Measurements from ENCODE around the gene MPRIP. TPM values are rescaled to one million over a fixed set of nuclear protein-coding genes. Genes with fewer than 3 reads are reported as not detected.
"Not testable (repeated sequence)": the region's sequence is repeated elsewhere in the genome, so short reads cannot be mapped to it uniquely, and the experiment has no call there.

Gene MPRIP
- polyA plus RNA-seq, 1 donor from 2014 or later: 47.3 TPM

- H3K9ac ChIP-seq (ENCODE audit: low read length); H2AFZ ChIP-seq (ENCODE audit: low read depth, low read length); H3K9me3 ChIP-seq (ENCODE audit: low read length); H3K79me2 ChIP-seq (replicated peaks; ENCODE audit: insufficient read depth, low read length); H3K4me2 ChIP-seq (ENCODE audit: low read length); H3K27ac ChIP-seq (ENCODE audit: low read length); H3K36me3 ChIP-seq (ENCODE audit: insufficient read depth, low read length); H3K4me3 ChIP-seq (ENCODE audit: low read length); H3K27me3 ChIP-seq (ENCODE audit: insufficient read depth, low read depth, low read length); H3K9me2 ChIP-seq (ENCODE audit: insufficient read depth, low read length); H3F3A ChIP-seq (ENCODE audit: insufficient read depth, low read length, poor library complexity, severe bottlenecking); H4K20me1 ChIP-seq (ENCODE audit: insufficient read depth): not testable (repeated sequence)
Observed at GRCh38 chr17:17002731-17003715, 39.2 kb upstream of the MPRIP start.

DNA sequence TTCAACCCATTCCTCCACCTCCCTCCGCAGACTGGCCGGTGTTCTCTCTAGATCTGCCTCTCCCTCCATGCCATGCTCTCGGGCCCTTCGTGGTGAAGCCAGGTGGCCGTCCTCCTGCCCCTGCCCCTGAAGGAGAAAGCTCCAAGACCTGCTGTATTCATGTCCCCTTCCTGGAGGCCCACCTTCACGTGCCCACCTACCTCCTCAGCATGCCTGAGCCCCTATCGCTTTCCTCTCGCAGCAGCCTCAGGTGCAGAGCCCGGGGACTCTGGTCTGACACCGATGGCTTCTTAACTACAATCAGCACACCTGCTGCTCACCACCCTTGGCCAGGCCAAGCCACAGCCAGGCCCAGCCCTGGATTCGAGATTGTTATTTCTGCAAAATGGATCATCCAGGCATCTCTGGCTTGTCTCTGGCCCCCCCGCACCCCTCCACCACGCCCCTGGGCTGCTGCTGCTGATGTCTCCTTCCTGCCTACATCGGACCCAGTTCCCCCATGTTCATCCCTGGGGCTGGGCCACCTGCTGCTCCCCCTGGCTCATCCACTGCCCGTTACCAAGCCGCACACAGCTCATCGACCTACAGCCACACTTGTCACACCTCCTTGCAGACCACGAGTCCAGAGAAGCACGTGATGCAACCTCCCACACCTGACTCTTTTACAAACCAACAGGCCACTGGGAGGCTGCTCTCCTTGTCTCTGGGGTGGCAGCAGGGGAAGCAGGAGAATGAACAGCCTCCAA is 37.8 kb upstream of the MPRIP start:
- H2AFZ ChIP-seq (ENCODE audit: low read depth, low read length): no peak overlapping the region
- no peaks in the 10 kb centered on the region for H3F3A ChIP-seq (ENCODE audit: insufficient read depth, low read length, poor library complexity, severe bottlenecking)
- H3K9me2 ChIP-seq (ENCODE audit: insufficient read depth, low read length): no peaks in the 10 kb centered on the region
- no peaks in the 10 kb centered on the region for H3K36me3 ChIP-seq (ENCODE audit: insufficient read depth, low read length)
- no peak overlapping the region for H3K27ac ChIP-seq (ENCODE audit: low read length)
- H3K4me3 ChIP-seq (ENCODE audit: low read length): no peak overlapping the region
- H3K9me3 ChIP-seq (ENCODE audit: low read length): no peaks in the 10 kb centered on the region
- no peak overlapping the region for H3K4me2 ChIP-seq (ENCODE audit: low read length)
- H3K79me2 ChIP-seq (replicated peaks; ENCODE audit: insufficient read depth, low read length): no peaks in the 10 kb centered on the region
- TF ChIP-seq RAD21 (conservative IDR thresholded peaks at IDR 0.05): no peak
- TF ChIP-seq EP300 (conservative IDR thresholded peaks at IDR 0.05; ENCODE audit: poor library complexity, severe bottlenecking): no peak
- no peak for TF ChIP-seq POLR2AphosphoS5 (IDR thresholded peaks at IDR 0.05)
- TF ChIP-seq SMC3 (conservative IDR thresholded peaks at IDR 0.05; ENCODE audit: poor library complexity): no peak
- TF ChIP-seq TAF1 (IDR thresholded peaks at IDR 0.05; ENCODE audit: low read depth): no peak
- TF ChIP-seq MXI1 (conservative IDR thresholded peaks at IDR 0.05; ENCODE audit: poor library complexity, severe bottlenecking): no peak
- no peak for TF ChIP-seq EZH2 (IDR thresholded peaks at IDR 0.05; ENCODE audit: borderline replicate concordance, insufficient read depth, low read length, poor library complexity, severe bottlenecking)
- TF ChIP-seq, protein P1, sequence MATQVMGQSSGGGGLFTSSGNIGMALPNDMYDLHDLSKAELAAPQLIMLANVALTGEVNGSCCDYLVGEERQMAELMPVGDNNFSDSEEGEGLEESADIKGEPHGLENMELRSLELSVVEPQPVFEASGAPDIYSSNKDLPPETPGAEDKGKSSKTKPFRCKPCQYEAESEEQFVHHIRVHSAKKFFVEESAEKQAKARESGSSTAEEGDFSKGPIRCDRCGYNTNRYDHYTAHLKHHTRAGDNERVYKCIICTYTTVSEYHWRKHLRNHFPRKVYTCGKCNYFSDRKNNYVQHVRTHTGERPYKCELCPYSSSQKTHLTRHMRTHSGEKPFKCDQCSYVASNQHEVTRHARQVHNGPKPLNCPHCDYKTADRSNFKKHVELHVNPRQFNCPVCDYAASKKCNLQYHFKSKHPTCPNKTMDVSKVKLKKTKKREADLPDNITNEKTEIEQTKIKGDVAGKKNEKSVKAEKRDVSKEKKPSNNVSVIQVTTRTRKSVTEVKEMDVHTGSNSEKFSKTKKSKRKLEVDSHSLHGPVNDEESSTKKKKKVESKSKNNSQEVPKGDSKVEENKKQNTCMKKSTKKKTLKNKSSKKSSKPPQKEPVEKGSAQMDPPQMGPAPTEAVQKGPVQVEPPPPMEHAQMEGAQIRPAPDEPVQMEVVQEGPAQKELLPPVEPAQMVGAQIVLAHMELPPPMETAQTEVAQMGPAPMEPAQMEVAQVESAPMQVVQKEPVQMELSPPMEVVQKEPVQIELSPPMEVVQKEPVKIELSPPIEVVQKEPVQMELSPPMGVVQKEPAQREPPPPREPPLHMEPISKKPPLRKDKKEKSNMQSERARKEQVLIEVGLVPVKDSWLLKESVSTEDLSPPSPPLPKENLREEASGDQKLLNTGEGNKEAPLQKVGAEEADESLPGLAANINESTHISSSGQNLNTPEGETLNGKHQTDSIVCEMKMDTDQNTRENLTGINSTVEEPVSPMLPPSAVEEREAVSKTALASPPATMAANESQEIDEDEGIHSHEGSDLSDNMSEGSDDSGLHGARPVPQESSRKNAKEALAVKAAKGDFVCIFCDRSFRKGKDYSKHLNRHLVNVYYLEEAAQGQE (IDR thresholded peaks at IDR 0.05; ENCODE audit: borderline replicate concordance): no peak
- TF ChIP-seq, protein P2, sequence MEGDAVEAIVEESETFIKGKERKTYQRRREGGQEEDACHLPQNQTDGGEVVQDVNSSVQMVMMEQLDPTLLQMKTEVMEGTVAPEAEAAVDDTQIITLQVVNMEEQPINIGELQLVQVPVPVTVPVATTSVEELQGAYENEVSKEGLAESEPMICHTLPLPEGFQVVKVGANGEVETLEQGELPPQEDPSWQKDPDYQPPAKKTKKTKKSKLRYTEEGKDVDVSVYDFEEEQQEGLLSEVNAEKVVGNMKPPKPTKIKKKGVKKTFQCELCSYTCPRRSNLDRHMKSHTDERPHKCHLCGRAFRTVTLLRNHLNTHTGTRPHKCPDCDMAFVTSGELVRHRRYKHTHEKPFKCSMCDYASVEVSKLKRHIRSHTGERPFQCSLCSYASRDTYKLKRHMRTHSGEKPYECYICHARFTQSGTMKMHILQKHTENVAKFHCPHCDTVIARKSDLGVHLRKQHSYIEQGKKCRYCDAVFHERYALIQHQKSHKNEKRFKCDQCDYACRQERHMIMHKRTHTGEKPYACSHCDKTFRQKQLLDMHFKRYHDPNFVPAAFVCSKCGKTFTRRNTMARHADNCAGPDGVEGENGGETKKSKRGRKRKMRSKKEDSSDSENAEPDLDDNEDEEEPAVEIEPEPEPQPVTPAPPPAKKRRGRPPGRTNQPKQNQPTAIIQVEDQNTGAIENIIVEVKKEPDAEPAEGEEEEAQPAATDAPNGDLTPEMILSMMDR (IDR thresholded peaks at IDR 0.05; ENCODE audit: poor library complexity, severe bottlenecking): no peak
- no peaks in the 10 kb centered on the region for H3K27me3 ChIP-seq (ENCODE audit: insufficient read depth, low read depth, low read length)
- no peaks in the 10 kb centered on the region for H4K20me1 ChIP-seq (ENCODE audit: insufficient read depth)
- no peak overlapping the region for H3K9ac ChIP-seq (ENCODE audit: low read length)

- not testable (repeated sequence) for H3K4me2 ChIP-seq (ENCODE audit: low read length); H4K20me1 ChIP-seq (ENCODE audit: insufficient read depth); H3F3A ChIP-seq (ENCODE audit: insufficient read depth, low read length, poor library complexity, severe bottlenecking); H3K27ac ChIP-seq (ENCODE audit: low read length); H3K4me3 ChIP-seq (ENCODE audit: low read length); H3K9me3 ChIP-seq (ENCODE audit: low read length); H3K36me3 ChIP-seq (ENCODE audit: insufficient read depth, low read length); H3K9ac ChIP-seq (ENCODE audit: low read length); H3K9me2 ChIP-seq (ENCODE audit: insufficient read depth, low read length); H2AFZ ChIP-seq (ENCODE audit: low read depth, low read length); H3K79me2 ChIP-seq (replicated peaks; ENCODE audit: insufficient read depth, low read length); H3K27me3 ChIP-seq (ENCODE audit: insufficient read depth, low read depth, low read length)
Observed at GRCh38 chr17:17004997-17005614, 37.2 kb upstream of the MPRIP start.

- H3K4me2 ChIP-seq (ENCODE audit: low read length); H3K9me2 ChIP-seq (ENCODE audit: insufficient read depth, low read length); H3K27me3 ChIP-seq (ENCODE audit: insufficient read depth, low read depth, low read length); H3F3A ChIP-seq (ENCODE audit: insufficient read depth, low read length, poor library complexity, severe bottlenecking); H3K79me2 ChIP-seq (replicated peaks; ENCODE audit: insufficient read depth, low read length); H3K9ac ChIP-seq (ENCODE audit: low read length); H3K27ac ChIP-seq (ENCODE audit: low read length); H3K36me3 ChIP-seq (ENCODE audit: insufficient read depth, low read length); H2AFZ ChIP-seq (ENCODE audit: low read depth, low read length); H4K20me1 ChIP-seq (ENCODE audit: insufficient read depth); H3K9me3 ChIP-seq (ENCODE audit: low read length); H3K4me3 ChIP-seq (ENCODE audit: low read length): not testable (repeated sequence)
Observed at GRCh38 chr17:17007891-17008290, 34.4 kb upstream of the MPRIP start.
